ENCODE measurements around the gene KRT80. TPM values are rescaled to one million over a fixed set of nuclear protein-coding genes. Genes with fewer than 3 reads are reported as not detected.

Gene KRT80
- total RNA-seq, 4 donors from 2014 or later = 0.34 to 1.6 TPM; not detected in 2

GRCh38 chr12:52235001-52235764 is 43.4 kb upstream of the KRT80 start:
- TF ChIP-seq POLR2A (IDR thresholded peaks at IDR 0.05) (peak in 1 of 2 donors; percentile 39), CTCF (IDR thresholded peaks at IDR 0.05) (peak in 2 of 6 experiments; percentile 12 to 31)
- Histone ChIP-seq H3K4me3 (replicated peaks in 1 of 3) (peak overlapping the region in 1 of 3 donors; percentile 71), H3K4me1 (peaks cover 47 to 77% of the 10 kb centered on the region in 2 donors), H3K27ac (peak overlapping the region; percentile 99 to 100 (median 99)), H3K27me3 (no peaks in the 10 kb centered on the region), H3K9me3 (no peaks in the 10 kb centered on the region), H3K36me3 (peaks cover 7 to 21% of the 10 kb centered on the region in 2 donors)
- peak; percentile 56 to 58 for DNase-seq
- intact Hi-C loops (cut with DNase I) = no loop called here
- 69 to 71% methylated on average over 9 to 15 of the region's 15 CpGs for WGBS, 2 donors

GRCh38 chr12:52234223-52234810 is 42.5 kb upstream of the KRT80 start:
- 23 to 33% methylated on average over 10 of the region's 10 CpGs for WGBS, 2 donors
- peak overlapping the region; percentile 60 to 88 (median 71) for H3K4me3 ChIP-seq (replicated peaks in 1 of 3)
- no peaks in the 10 kb centered on the region for H3K27me3 ChIP-seq
- H3K4me1 ChIP-seq = peaks cover 51 to 78% of the 10 kb centered on the region in 2 donors
- peaks cover 7 to 21% of the 10 kb centered on the region in 2 donors for H3K36me3 ChIP-seq
- TF ChIP-seq POLR2A (IDR thresholded peaks at IDR 0.05) = no peak
- TF ChIP-seq CTCF (IDR thresholded peaks at IDR 0.05) = no peak
- intact Hi-C loops (cut with DNase I) = no loop called here
- H3K27ac ChIP-seq = peak overlapping the region; percentile 99 to 100 (median 99)
- no peaks in the 10 kb centered on the region for H3K9me3 ChIP-seq
- peak; percentile 26 to 40 for DNase-seq

- Histone ChIP-seq H3K36me3 (peaks cover 7 to 17% of the 10 kb centered on the region in 2 donors), H3K27ac (peak overlapping the region; percentile 99 to 100 (median 99)), H3K9me3 (no peaks in the 10 kb centered on the region), H3K27me3 (no peaks in the 10 kb centered on the region), H3K4me1 (peaks cover 51 to 71% of the 10 kb centered on the region in 2 donors), H3K4me3 (replicated peaks in 1 of 3) (peak overlapping the region; percentile 60 to 88 (median 71))
- intact Hi-C loops (cut with DNase I) = no loop called here
- DNase-seq = peak; percentile 44
- 6 to 18% methylated on average over 16 to 19 of the region's 40 CpGs for WGBS, 2 donors
- TF ChIP-seq CTCF (IDR thresholded peaks at IDR 0.05) (no peak), POLR2A (IDR thresholded peaks at IDR 0.05) (no peak)
Measured at GRCh38 chr12:52233462-52234207, 41.8 kb upstream of the KRT80 start.

- H3K9me3 ChIP-seq = no peaks in the 10 kb centered on the region
- no peaks in the 10 kb centered on the region for H3K27me3 ChIP-seq
- peaks cover 51 to 63% of the 10 kb centered on the region in 2 donors for H3K4me1 ChIP-seq
- 5 to 12% methylated on average over 14 of the region's 58 CpGs for WGBS, 2 donors
- peak; percentile 96 for DNase-seq
- H3K27ac ChIP-seq = peak within 1 kb of the TSS; percentile 99 to 100 (median 99)
- H3K4me3 ChIP-seq (replicated peaks in 1 of 3) = peak within 1 kb of the TSS; percentile 60 to 88 (median 71)
- TF ChIP-seq CTCF (IDR thresholded peaks at IDR 0.05) = peak in 3 of 6 experiments; percentile 26 to 50 (median 42)
- TF ChIP-seq POLR2A (IDR thresholded peaks at IDR 0.05) = peak; percentile 96 to 98
- intact Hi-C loops (cut with DNase I) = no loop called here
- peaks cover 7 to 11% of the 10 kb centered on the region in 2 donors for H3K36me3 ChIP-seq
Measured at GRCh38 chr12:52232674-52233461, 41.1 kb upstream of the KRT80 start, which contains the start of gene KRT7. TSS of gene KRT7 (plus strand) at chr12:52233243. CDS start at chr12:52233297, 54 bp downstream.
